D721Med (cell line): ENCODE measurements around the gene INTS4.
"Not testable (repeated sequence)": the region's sequence is repeated elsewhere in the genome, so short reads cannot be mapped to it uniquely, and the experiment has no call there.

Experiments
- DNase-seq: peaks from one replicate; pipeline ENCODE4 v3.0.0; 2011; ENCODE audit warnings: low spot score; ENCODE audit not compliant: insufficient read length
- FAIRE-seq: peaks from 2 replicates; lab custom pipeline; 2011; peaks lifted over from hg19 to GRCh38; lab: Jason Lieb, UNC
- TF ChIP-seq, protein P1 (sequence below): IDR thresholded peaks from 2 replicates; pipeline ENCODE4 v1.5.1; 2012; ENCODE audit warnings: mild to moderate bottlenecking, control low read depth; ENCODE audit not compliant: insufficient read depth; ENCODE audit errors: missing control alignments

Gene INTS4

DNA sequence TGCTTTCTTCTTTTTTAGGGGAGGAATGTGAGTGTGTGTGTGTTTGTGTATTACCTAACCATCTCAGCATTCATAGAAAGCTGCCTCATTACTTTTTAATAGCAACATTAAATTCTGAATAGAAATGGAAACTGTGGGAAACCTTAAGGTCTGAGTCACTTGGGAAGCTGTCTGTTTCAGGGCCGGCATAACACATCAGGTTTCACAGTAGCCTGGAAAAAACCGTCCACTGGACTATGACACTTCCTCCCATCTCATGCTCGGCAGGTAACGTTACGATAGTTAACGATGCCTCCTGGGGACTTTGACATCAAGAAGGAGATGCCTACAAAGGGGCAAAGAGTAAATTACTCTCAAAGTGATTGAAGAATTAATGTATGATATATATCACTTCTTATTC is 83.6 kb downstream of the INTS4 start:
- not testable (repeated sequence) for FAIRE-seq

DNA sequence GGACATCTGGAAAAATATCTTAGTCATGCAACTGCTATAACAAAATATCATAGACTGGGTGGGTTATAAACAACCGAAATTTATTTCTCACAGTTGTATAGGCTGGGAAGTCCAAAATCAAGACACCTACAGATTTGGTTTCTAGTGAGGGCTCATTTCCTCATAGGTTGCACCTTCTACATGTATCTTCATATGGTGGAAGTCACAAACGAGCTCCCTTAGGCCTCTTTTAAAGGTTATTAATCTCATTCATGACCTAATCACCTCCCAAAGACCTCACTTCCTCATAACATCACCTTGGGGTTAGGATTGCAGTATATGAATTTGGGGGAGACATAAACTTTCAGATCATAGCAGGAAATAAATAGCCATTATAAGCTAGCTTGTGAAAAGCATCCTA is 85.2 kb downstream of the INTS4 start:
- FAIRE-seq, result no peak

More for the DNA sequence above, 83.6 kb downstream of the INTS4 start:
- DNase-seq, result not testable (repeated sequence)

DNA sequence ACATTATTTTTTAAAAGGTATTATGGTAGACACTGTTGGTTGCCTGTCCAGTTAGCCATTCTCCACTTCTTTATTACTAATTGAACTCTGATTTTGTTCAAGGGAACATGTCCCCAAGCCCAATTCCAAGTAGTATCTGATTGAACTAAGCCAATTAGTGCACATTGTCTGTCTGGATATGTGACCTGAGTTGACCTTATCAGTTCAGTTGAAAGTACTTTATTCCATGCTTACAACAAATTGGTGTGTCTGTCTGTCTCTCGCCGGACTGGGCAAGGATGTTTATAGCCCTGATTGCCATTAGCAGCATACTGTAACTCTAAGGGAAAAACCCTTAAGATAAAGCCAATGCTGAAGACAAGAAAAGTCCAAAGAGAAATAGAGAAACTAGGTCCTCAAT is 85.6 kb downstream of the INTS4 start:
- TF ChIP-seq, protein P1, sequence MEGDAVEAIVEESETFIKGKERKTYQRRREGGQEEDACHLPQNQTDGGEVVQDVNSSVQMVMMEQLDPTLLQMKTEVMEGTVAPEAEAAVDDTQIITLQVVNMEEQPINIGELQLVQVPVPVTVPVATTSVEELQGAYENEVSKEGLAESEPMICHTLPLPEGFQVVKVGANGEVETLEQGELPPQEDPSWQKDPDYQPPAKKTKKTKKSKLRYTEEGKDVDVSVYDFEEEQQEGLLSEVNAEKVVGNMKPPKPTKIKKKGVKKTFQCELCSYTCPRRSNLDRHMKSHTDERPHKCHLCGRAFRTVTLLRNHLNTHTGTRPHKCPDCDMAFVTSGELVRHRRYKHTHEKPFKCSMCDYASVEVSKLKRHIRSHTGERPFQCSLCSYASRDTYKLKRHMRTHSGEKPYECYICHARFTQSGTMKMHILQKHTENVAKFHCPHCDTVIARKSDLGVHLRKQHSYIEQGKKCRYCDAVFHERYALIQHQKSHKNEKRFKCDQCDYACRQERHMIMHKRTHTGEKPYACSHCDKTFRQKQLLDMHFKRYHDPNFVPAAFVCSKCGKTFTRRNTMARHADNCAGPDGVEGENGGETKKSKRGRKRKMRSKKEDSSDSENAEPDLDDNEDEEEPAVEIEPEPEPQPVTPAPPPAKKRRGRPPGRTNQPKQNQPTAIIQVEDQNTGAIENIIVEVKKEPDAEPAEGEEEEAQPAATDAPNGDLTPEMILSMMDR, result no peak
- DNase-seq (no peak), FAIRE-seq (no peak)

More for the DNA sequence above, 85.2 kb downstream of the INTS4 start:
- TF ChIP-seq, protein P1, result no peak
- DNase-seq, result no peak

DNA sequence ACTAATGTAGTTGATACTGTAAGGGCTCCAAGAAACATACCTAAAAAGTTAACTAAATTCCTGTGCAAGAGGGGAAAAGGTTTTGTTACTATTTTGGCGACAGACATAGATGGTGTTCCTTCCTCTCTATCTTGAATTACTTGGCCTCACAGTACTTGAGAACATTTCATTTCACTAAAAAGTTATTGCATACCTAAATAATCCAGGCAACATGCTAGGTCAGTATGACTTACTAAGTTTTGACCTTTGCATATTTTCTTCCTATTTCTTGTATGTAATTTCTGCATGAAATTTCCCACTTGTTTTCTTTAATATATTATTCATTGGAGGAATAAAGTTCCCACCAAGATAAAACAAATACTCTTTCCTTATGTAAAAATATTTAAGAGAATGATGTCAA is 99.5 kb downstream of the INTS4 start:
- not testable (repeated sequence) for DNase-seq, FAIRE-seq

DNA sequence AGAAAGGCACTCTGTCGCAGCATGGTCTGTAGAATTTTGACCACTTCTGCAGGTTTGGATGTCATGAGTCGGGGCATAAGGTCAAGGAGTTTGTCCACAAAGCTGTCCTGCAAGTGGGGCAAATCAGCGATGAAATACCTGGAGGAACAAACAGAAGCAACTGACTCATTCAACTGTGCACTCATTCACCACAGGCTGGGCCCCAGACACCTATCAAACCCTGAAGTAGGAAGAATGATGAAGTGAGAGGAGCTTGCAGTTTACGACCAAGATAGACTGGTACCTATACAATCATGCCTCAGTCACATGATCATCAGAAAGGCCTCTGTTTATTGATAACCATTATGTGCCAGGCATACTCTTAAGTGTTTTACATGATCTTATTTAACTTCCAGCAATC is 102.8 kb downstream of the INTS4 start:
- not testable (repeated sequence) for DNase-seq, FAIRE-seq

DNA sequence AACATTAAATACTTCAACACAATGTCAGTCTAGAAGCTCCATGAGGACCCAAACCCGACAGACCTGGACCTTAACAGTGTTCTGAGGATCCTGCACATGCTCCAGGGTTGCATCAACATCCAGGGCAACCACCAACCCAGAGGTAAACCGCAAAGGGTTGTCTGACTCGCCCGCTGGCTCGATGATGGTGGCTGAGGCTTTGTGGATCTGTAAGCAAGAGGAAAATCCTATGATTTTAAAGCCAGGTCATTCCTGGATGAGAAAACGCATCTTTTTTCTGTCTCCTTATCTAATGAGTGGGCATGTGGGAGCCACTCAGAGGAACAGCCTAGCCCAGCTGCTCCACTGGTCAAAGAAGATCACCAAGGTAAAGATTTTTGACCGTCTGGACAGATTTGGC is 103.2 kb downstream of the INTS4 start:
- DNase-seq, FAIRE-seq: not testable (repeated sequence)

- DNase-seq, FAIRE-seq: not testable (repeated sequence)
Measured at GRCh38 chr11:77890619-77891056, 103.8 kb downstream of the INTS4 start.

- FAIRE-seq, DNase-seq: not testable (repeated sequence)
Measured at GRCh38 chr11:77890100-77890614, 104.3 kb downstream of the INTS4 start.

DNA sequence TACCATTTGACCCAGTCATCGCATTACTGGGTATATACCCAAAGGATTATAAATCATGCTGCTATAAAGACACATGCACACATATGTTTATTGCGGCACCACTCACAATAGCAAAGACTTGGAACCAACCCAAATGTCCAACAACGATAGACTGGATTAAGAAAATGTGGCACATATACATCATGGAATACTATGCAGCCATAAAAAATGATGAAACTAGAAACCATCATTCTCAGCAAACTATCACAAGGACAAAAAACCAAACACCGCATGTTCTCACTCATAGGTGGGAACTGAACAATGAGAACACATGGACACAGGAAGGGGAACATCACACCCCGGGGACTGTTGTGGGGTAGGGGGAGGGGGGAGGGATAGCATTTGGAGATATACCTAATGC is 105.4 kb downstream of the INTS4 start:
- DNase-seq, FAIRE-seq: not testable (repeated sequence)

DNA sequence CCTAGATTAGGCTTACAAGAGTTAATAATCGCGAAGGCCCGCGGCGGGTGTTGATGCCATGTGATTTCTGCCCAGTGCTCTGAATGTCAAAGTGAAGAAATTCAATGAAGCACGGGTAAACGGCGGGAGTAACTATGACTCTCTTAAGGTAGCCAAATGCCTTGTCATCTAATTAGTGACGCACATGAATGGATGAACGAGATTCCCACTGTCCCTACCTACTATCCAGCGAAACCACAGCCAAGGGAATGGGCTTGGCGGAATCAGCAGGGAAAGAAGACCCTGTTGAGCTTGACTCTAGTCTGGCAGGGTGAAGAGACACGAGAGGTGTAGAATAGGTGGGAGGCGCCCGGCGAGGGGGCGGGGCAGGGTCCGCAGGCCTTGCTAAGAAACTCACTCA is 108.1 kb downstream of the INTS4 start:
- FAIRE-seq, result no peak

DNA sequence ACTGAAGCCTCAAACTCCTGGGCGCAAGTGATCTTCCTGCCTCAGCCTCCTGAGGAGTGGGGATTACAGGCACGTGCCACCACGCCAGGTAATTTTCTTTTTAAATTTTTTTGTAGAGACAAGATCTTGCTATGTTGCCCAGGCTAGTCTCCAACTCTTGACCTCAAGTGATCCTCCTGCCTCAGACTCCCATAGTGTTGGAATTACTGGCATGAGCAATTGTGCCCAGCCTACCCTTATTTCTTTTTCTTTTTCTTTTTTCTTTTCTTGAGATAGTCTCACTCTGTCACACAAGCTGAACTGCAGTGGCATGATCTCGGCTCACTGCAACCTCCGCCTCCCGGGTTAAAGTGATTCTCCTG is 109.7 kb downstream of the INTS4 start:
- TF ChIP-seq, protein P1, result no peak
- no peak for FAIRE-seq
- no peak for DNase-seq

More for the DNA sequence above, 108.1 kb downstream of the INTS4 start:
- TF ChIP-seq, protein P1, result no peak
- no peak for DNase-seq
